Ovary (tissue), 3 donors: ENCODE data around the gene THADA.

ENCODE experiments used
- EP300 ChIP-seq: sonication (generic); formaldehyde crosslinking; IDR thresholded peaks from one replicate; pipeline ENCODE4 v1.6.1; 2017; ENCODE audit warnings: antibody characterized with exemption
- POLR2A ChIP-seq: fragments of 450-650 bp; IDR thresholded peaks from one replicate; pipeline ENCODE4 v1.6.1; 2017; ENCODE audit warnings: antibody characterized with exemption, mild to moderate bottlenecking, moderate library complexity
- TF ChIP-seq, protein P1 (sequence below), 3 donors: fragments of 450-650 bp in 2 of 3; fragments of 200-600 bp in 1 of 3; IDR thresholded peaks; one replicate each; pipeline versions ENCODE4 v1.5.1 to v1.8.0; 2016 to 2022; ENCODE audit warnings: antibody characterized with exemption in 3 of 3, mild to moderate bottlenecking in 1 of 3
- donor health status: DM: no; HTN: no; CAD: no.

- TF ChIP-seq, protein P1, sequence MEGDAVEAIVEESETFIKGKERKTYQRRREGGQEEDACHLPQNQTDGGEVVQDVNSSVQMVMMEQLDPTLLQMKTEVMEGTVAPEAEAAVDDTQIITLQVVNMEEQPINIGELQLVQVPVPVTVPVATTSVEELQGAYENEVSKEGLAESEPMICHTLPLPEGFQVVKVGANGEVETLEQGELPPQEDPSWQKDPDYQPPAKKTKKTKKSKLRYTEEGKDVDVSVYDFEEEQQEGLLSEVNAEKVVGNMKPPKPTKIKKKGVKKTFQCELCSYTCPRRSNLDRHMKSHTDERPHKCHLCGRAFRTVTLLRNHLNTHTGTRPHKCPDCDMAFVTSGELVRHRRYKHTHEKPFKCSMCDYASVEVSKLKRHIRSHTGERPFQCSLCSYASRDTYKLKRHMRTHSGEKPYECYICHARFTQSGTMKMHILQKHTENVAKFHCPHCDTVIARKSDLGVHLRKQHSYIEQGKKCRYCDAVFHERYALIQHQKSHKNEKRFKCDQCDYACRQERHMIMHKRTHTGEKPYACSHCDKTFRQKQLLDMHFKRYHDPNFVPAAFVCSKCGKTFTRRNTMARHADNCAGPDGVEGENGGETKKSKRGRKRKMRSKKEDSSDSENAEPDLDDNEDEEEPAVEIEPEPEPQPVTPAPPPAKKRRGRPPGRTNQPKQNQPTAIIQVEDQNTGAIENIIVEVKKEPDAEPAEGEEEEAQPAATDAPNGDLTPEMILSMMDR (IDR thresholded peaks at IDR 0.05), result no peak
- no peak for TF ChIP-seq POLR2A
- TF ChIP-seq EP300, result no peak
These were observed 139.9 kb downstream of the THADA start for GRCh38 chr2:43455731-43456642.
